Central memory CD8-positive, alpha-beta T cell (primary cell): ENCODE results near the gene COL6A1.

Experiments
- ATAC-seq: fragments of 150-1000 bp; cut with Tn5 transposase; replicated peaks from 2 replicates; pipeline ENCODE4 v1.10.0; 2022; ENCODE audit warnings: mild to moderate bottlenecking, moderate FRiP score, moderate number of reproducible peaks; ENCODE audit not compliant: poor library complexity, severe bottlenecking; ENCODE audit errors: extremely low read depth
- DNase-seq, 2 donors: peaks; one replicate each; pipeline ENCODE4 v3.0.0; 2021; ENCODE audit warnings: low spot score in 2 of 2
- H3K27ac Mint-ChIP-seq: one replicate; pipeline ENCODE4 v1.8.0; 2022; ENCODE audit warnings: low read depth, mild to moderate bottlenecking, moderate library complexity, mixed read lengths
- H3K27me3 Mint-ChIP-seq: one replicate; pipeline ENCODE4 v1.8.0; 2022; ENCODE audit warnings: mixed read lengths
- H3K36me3 Mint-ChIP-seq: one replicate; pipeline ENCODE4 v1.8.0; 2022; ENCODE audit warnings: mild to moderate bottlenecking, moderate library complexity, mixed read lengths; ENCODE audit not compliant: insufficient read depth
- H3K4me1 Mint-ChIP-seq: one replicate; pipeline ENCODE4 v1.8.0; 2022; ENCODE audit warnings: mixed read lengths
- H3K4me3 Mint-ChIP-seq: one replicate; pipeline ENCODE4 v1.8.0; 2022; ENCODE audit warnings: mild to moderate bottlenecking, moderate library complexity, mixed read lengths
- H3K9me3 Mint-ChIP-seq: one replicate; pipeline ENCODE4 v1.8.0; 2022; ENCODE audit warnings: mixed read lengths

Gene COL6A1, protein sequence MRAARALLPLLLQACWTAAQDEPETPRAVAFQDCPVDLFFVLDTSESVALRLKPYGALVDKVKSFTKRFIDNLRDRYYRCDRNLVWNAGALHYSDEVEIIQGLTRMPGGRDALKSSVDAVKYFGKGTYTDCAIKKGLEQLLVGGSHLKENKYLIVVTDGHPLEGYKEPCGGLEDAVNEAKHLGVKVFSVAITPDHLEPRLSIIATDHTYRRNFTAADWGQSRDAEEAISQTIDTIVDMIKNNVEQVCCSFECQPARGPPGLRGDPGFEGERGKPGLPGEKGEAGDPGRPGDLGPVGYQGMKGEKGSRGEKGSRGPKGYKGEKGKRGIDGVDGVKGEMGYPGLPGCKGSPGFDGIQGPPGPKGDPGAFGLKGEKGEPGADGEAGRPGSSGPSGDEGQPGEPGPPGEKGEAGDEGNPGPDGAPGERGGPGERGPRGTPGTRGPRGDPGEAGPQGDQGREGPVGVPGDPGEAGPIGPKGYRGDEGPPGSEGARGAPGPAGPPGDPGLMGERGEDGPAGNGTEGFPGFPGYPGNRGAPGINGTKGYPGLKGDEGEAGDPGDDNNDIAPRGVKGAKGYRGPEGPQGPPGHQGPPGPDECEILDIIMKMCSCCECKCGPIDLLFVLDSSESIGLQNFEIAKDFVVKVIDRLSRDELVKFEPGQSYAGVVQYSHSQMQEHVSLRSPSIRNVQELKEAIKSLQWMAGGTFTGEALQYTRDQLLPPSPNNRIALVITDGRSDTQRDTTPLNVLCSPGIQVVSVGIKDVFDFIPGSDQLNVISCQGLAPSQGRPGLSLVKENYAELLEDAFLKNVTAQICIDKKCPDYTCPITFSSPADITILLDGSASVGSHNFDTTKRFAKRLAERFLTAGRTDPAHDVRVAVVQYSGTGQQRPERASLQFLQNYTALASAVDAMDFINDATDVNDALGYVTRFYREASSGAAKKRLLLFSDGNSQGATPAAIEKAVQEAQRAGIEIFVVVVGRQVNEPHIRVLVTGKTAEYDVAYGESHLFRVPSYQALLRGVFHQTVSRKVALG

DNA sequence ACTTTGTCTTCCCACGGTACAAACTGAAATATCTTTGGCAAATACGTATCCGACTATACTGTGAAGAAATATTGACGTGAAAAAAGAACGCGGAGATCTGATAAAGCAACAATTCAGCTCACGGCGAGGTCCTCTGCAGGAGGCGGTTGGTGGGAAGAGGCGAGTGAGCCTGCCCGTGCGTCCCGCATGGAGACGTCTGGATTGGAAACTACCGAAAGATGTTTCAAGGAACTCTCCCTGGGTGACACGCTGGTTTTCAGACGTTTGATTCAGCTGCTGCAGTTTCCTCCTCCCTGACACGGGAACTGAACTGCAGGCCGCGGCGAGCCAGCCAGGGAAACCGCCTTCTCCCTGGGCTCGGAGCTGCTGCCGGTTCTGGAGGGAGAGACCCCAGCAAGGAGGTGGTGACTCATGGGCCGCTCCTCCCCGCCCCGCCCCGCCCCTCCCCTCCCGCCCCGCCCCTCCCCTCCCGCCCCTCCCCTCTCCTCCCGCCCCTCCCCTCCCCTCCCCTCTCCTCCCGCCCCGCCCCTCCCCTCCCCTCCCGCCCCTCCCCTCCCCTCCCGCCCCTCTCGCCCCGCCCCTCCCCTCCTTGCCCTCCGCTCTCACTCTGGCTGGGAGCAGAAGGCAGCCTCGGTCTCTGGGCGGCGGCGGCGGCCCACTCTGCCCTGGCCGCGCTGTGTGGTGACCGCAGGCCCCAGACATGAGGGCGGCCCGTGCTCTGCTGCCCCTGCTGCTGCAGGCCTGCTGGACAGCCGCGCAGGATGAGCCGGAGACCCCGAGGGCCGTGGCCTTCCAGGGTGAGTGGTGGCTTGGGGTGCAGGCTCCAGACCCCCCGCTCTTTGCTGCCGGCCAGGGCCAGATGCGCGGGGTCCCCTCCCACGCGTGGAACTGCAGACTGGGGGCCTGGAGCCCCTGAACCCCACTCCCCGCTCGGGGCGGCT, at the start of gene COL6A1:
COL6A1 (plus strand) TSS at position 620 of the 941 bp plus-strand sequence; CDS start at position 701, 81 bp downstream.
- Mint-ChIP-seq H3K27me3 (no peaks in the 10 kb centered on the region), H3K36me3 (peaks cover 2% of the 10 kb centered on the region), H3K4me1 (peaks cover 9% of the 10 kb centered on the region), H3K4me3 (peak within 1 kb of the TSS; percentile 45), H3K27ac (no peak within 1 kb of the TSS), H3K9me3 (peaks cover 6% of the 10 kb centered on the region)
- DNase-seq (peak in 1 of 2 donors; percentile 9), ATAC-seq (peak; percentile 64)

DNA sequence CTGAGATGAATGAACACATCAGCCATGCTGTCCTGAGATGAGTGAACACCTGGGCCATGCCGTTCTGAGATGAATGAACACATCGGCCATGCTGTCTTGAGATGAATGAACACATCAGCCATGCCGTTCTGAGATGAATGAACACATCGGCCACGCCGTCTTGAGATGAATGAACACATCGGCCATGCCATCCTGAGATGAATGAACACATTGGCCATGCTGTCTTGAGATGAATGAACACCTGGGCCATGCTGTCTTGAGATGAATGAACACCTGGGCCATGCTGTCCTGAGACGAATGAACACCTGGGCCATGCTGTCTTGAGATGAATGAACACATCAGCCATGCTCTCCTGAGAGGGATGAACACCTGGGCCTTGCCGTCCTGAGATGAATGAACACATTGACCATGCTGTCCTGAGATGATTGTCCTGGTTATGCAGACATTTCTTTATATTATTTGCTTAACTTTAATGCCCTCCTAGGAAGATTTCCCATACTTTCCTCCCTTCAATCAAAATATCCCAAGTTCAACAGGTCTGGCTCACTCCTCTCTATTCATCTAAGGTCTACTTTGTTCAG, 48.6 kb upstream of the COL6A1 start:
- Mint-ChIP-seq H3K36me3 (no peaks in the 10 kb centered on the region), H3K4me1 (no peaks in the 10 kb centered on the region), H3K4me3 (no peak overlapping the region), H3K27me3 (no peaks in the 10 kb centered on the region), H3K9me3 (no peaks in the 10 kb centered on the region), H3K27ac (no peak overlapping the region)
- ATAC-seq (no peak), DNase-seq (no peak)

DNA sequence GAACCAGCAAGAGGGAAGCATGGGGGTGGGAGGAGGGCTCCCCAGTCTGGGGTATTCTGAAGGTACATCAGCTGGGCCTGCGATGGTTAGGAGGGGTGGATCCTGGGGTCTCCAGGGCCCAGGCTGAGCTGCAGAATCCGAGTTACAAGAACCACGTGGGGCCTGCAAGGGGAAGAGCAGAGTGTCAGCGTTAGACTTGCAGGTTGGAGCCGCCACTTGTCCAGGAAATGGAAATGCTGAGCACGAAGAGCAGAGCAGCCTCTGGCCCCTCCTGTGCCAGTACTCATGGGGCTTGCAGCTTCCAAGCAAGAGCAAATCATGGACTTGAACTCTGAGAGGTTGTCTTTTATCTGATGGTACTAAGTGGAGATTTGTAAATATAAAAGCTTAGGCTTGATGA, 47.5 kb upstream of the COL6A1 start:
- Mint-ChIP-seq H3K36me3 (no peaks in the 10 kb centered on the region), H3K9me3 (no peaks in the 10 kb centered on the region), H3K4me3 (no peak overlapping the region), H3K27ac (no peak overlapping the region), H3K4me1 (no peaks in the 10 kb centered on the region), H3K27me3 (no peaks in the 10 kb centered on the region)
- no peak for ATAC-seq
- no peak for DNase-seq

DNA sequence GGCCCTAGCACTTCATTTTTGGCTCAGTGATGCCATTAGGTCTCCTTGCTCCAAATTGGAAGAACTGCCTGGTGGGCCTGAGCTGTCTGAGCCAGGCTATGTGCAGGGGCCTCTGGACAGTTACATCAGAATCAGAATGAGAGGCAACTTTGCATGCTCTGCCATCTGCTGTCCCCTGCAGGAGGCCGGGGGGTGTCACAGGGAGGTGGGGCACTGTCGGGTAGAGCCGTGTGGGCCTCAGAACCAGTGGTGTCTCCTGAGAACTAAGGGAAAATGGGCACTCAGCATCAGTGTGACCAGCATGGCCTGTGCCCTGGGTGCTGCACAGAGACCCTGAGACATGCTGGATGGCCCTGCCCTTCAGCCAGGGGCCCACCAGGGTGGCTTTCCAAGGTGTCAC, 47.0 kb upstream of the COL6A1 start:
- H3K4me3 Mint-ChIP-seq, result no peak overlapping the region
- no peaks in the 10 kb centered on the region for H3K27me3 Mint-ChIP-seq
- no peaks in the 10 kb centered on the region for H3K9me3 Mint-ChIP-seq
- DNase-seq (no peak), ATAC-seq (no peak)
- no peaks in the 10 kb centered on the region for H3K36me3 Mint-ChIP-seq
- H3K27ac Mint-ChIP-seq, result no peak overlapping the region
- H3K4me1 Mint-ChIP-seq, result no peaks in the 10 kb centered on the region

DNA sequence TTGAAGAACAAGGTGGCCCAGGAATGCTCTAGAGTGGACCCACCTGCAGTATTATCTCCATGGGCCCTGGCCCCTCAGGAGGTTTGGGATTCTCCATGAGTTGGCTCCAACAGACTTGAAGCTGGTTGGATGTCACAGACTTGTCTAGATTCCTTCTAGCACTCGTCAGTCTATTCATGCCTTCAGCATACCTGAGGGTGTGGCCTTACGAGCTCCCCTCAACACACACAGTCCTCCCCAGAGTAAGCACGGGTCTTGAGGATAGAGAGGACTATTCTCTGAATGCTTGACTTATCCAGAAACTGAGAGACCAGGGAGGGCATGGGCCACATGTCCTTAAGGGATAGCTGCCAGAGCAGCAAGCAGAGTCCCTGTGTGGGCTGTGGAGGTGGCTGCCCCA, 45.9 kb upstream of the COL6A1 start:
- H3K27ac Mint-ChIP-seq, result no peak overlapping the region
- H3K36me3 Mint-ChIP-seq, result no peaks in the 10 kb centered on the region
- H3K27me3 Mint-ChIP-seq, result no peaks in the 10 kb centered on the region
- no peaks in the 10 kb centered on the region for H3K9me3 Mint-ChIP-seq
- ATAC-seq (no peak), DNase-seq (no peak)
- no peaks in the 10 kb centered on the region for H3K4me1 Mint-ChIP-seq
- no peak overlapping the region for H3K4me3 Mint-ChIP-seq

DNA sequence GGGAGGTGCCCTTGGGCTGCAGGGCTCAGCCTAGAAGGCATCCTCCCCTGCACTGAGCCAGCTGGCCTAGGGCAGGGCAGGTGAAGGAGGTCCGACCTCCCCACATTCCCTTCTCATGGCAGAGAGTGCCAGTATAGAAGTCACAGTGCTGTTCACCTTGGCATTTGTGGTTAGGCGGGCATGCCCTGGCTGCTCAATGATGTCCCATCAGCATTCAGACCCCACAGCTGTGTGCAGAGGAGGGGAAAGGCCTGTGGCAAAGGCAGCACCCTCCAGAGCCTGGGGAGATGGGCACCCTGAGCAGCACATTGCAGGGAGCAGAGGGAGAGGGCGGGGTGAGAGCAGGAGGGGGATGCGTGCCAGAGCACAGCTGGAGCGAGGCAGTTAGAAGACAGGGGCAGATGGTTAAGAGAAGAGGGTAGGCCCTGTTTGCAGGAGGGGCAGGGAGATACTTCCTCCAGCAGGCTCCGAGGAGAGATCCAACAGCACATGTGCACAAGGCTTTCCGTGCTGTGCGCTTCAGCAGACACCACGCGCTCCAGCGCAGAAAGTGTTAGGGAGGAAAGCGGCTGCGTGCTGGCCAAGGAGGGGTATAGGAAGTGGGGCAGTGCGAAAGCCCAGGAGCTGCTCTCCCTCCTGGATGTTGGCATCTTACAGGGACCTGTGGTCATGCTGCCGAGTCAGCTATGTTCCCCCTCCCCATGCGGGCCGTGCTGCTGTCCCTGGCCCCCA, 43.7 kb upstream of the COL6A1 start:
- Mint-ChIP-seq H3K4me3 (no peak overlapping the region), H3K27me3 (peaks cover 14% of the 10 kb centered on the region), H3K4me1 (no peaks in the 10 kb centered on the region), H3K36me3 (no peaks in the 10 kb centered on the region), H3K27ac (no peak overlapping the region), H3K9me3 (no peaks in the 10 kb centered on the region)
- no peak for DNase-seq
- no peak for ATAC-seq

DNA sequence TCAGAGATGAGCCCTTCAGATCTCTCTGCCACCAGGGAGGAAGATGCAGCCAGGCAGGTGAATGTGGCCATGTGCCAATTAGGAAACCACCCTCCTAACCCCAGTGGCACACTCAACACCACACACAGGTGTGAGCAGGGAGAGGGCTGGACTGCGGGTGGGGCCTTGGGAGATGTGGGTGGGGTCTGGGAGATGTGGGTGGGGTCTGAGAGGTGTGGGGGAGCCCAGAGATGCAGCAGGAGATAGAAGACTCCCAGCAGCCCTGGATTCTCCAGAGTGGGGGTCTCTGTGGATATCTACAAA, 43.2 kb upstream of the COL6A1 start:
- DNase-seq, result no peak
- Mint-ChIP-seq H3K4me1 (no peaks in the 10 kb centered on the region), H3K9me3 (no peaks in the 10 kb centered on the region), H3K27ac (no peak overlapping the region), H3K36me3 (no peaks in the 10 kb centered on the region), H3K27me3 (peaks cover 15% of the 10 kb centered on the region), H3K4me3 (no peak overlapping the region)
- no peak for ATAC-seq

DNA sequence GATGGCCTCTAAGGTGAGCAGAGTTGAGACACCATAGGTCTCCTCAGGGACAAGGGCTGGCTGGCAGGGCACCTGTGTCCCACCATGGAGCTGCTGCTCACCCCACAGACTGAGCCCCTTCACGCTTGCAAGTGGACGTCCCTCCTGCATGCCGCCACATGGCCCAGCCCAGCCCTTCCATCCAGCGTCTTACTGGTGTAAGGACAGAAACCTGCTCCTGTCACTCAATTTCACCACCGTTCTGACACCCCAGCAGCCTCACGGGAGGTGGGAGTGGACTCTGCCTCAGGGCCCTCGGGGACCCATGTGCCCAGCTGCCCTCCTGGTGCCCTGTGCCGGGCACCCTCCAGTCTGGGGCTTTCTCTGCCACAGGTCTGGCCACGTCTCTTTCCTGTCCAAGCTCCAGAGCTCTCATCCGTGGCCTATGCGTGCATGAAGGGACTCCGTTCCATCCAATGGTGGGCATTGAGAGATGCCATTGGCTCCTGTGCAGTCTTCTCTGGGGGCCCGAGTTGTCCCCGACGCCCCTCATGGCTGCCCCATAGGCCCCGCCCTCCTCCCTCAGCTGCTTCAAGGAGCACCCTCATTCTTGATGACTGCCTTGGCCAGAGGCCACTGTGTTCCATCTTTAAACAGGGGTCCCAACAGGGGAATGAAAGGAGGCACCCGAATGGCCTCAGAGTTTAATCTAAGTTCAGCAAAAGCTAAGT, 42.6 kb upstream of the COL6A1 start:
- Mint-ChIP-seq H3K4me3 (no peak overlapping the region), H3K9me3 (no peaks in the 10 kb centered on the region), H3K36me3 (no peaks in the 10 kb centered on the region), H3K27ac (no peak overlapping the region), H3K27me3 (peaks cover 15% of the 10 kb centered on the region), H3K4me1 (no peaks in the 10 kb centered on the region)
- DNase-seq (no peak), ATAC-seq (no peak)

DNA sequence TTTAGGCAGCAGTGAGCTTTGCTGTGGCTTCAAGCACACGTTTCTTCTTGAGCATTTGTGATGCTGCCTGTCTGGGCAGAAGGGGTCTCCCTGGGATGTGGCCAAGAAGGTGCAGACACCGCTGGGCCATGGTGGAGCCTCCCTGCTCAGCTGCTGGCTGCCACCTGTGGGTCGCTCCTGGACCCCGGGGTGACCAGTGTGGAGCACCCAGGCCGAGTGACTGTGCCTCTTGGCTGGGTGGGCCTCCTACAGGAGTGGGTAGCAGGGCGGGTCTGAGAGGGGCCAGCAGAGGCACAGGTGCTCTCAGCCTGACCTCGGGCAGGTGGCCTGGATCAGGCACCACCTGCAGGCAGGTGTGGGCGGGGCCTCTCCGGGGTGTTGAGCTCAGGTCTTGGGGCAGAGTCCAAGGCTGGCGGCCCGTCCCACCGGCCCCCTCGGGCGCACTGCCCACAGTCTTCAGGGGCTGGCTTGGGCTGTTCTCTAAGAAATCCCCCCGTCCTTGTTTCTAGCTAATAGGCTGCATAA, 42.0 kb upstream of the COL6A1 start:
- no peak for ATAC-seq
- no peak overlapping the region for H3K4me3 Mint-ChIP-seq

DNA sequence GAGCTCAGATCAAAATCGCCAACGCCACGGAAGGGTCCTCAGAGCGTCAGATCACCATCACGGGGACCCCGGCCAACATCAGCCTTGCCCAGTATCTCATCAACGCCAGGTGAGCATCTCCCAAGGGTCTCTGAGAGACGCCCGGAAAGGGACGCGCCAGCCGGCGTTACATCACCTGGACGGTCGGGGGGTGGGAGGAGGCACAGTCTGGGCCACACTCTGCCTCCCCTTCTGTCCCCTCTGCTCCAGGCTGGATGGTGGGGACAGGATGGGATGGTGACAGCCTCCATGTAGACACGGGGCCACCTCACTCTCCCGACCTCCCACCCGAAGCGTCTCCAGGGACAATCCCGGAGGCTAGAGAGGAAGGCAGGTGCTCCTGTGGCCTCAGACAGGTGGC, 41.5 kb upstream of the COL6A1 start:
- Mint-ChIP-seq H3K9me3 (no peaks in the 10 kb centered on the region), H3K4me3 (no peak overlapping the region), H3K4me1 (no peaks in the 10 kb centered on the region), H3K27ac (no peak overlapping the region), H3K27me3 (peaks cover 15% of the 10 kb centered on the region), H3K36me3 (no peaks in the 10 kb centered on the region)
- DNase-seq (no peak), ATAC-seq (no peak)

More for the DNA sequence above, 42.0 kb upstream of the COL6A1 start:
- no peaks in the 10 kb centered on the region for H3K4me1 Mint-ChIP-seq
- DNase-seq, result no peak
- no peaks in the 10 kb centered on the region for H3K36me3 Mint-ChIP-seq
- no peaks in the 10 kb centered on the region for H3K9me3 Mint-ChIP-seq
- H3K27me3 Mint-ChIP-seq, result peaks cover 15% of the 10 kb centered on the region
- no peak overlapping the region for H3K27ac Mint-ChIP-seq
